ENCODE results near the gene TENT4A. TPM values are rescaled to one million over a fixed set of nuclear protein-coding genes. Genes with fewer than 3 reads are reported as not detected.

The TENT4A gene
- total and polyA plus RNA-seq, 10 of the 15 experiments (the other 5 are each of a cell fraction or from before 2014, with no cell fraction given) = 1.4 to 30.6 (median 12.5) TPM

GRCh38 chr5:6803981-6804550, 90.8 kb downstream of the TENT4A start:
- no TSS peak for BruUV-seq (replicated peaks)
- TF ChIP-seq FOXM1 (IDR thresholded peaks at IDR 0.05; ENCODE audit: low read depth, low read length) (no peak), NFYA (IDR thresholded peaks at IDR 0.05; ENCODE audit: borderline replicate concordance, low read depth, low read length) (no peak), TARDBP (IDR thresholded peaks at IDR 0.05; ENCODE audit: borderline replicate concordance) (no peak), SIX5 (IDR thresholded peaks at IDR 0.05; ENCODE audit: low read depth, low read length, severe bottlenecking) (no peak), MTA2 (IDR thresholded peaks at IDR 0.05; ENCODE audit: low read depth) (no peak), BHLHE40 (IDR thresholded peaks at IDR 0.05; ENCODE audit: borderline replicate concordance in 1 of 2, low read depth in 2 of 2, low read length in 1 of 2) (no peak), SUPT20H (IDR thresholded peaks at IDR 0.05; ENCODE audit: borderline replicate concordance, control insufficient read depth, low read depth, low read length) (no peak), HDAC6 (IDR thresholded peaks at IDR 0.05; ENCODE audit: unreplicated experiment) (no peak), NR2C1 (IDR thresholded peaks at IDR 0.05) (no peak), ZNF622 (IDR thresholded peaks at IDR 0.05) (no peak), ZNF592 (IDR thresholded peaks at IDR 0.05) (no peak)
- TF ChIP-seq, protein P1, sequence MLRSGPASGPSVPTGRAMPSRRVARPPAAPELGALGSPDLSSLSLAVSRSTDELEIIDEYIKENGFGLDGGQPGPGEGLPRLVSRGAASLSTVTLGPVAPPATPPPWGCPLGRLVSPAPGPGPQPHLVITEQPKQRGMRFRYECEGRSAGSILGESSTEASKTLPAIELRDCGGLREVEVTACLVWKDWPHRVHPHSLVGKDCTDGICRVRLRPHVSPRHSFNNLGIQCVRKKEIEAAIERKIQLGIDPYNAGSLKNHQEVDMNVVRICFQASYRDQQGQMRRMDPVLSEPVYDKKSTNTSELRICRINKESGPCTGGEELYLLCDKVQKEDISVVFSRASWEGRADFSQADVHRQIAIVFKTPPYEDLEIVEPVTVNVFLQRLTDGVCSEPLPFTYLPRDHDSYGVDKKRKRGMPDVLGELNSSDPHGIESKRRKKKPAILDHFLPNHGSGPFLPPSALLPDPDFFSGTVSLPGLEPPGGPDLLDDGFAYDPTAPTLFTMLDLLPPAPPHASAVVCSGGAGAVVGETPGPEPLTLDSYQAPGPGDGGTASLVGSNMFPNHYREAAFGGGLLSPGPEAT (IDR thresholded peaks at IDR 0.05; ENCODE audit: low read depth) = no peak
- FAIRE-seq (no peak), DNase-seq (ENCODE audit: low read depth, low spot score) (no peak), ATAC-seq (no peak)
- ChIA-PET RAD21 (ENCODE audit: unreplicated experiment) (no interaction called here), POLR2A (no interaction called here), SMC1A (ENCODE audit: uncharacterized antibody, unreplicated experiment) (no interaction called here), CTCF (interaction anchor here (1.5 kb wide), 1 partner anchor 30 kb away, joined by 4 read pairs; no protein-coding TSS in a partner anchor)
- H3K27ac ChIP-seq (ENCODE audit: control insufficient read depth, insufficient read depth) = no peak overlapping the region
- H3K4me1 ChIP-seq (ENCODE audit: control insufficient read depth, insufficient read depth, low read length) = no peaks in the 10 kb centered on the region
- no peak overlapping the region for H2AFZ ChIP-seq (ENCODE audit: control insufficient read depth, low read depth, low read length)
- H3K36me3 ChIP-seq (ENCODE audit: control insufficient read depth in 2 of 2, insufficient read depth in 2 of 2, low read length in 1 of 2) = no peaks in the 10 kb centered on the region
- WGBS (ENCODE audit: insufficient coverage, insufficient replicate concordance, low lambda C conversion rate, missing lambda C conversion rate) = 31% methylated on average over 7 of the region's 7 CpGs
- no peak overlapping the region for H3K4me2 ChIP-seq (ENCODE audit: control insufficient read depth, insufficient read depth)
- no peaks in the 10 kb centered on the region for H4K20me1 ChIP-seq (ENCODE audit: control insufficient read depth, insufficient read depth)
- no peaks in the 10 kb centered on the region for H3K79me2 ChIP-seq (ENCODE audit: control insufficient read depth, insufficient read depth, low read length)
- in situ Hi-C loops (cut with MboI) = no loop called here
- intact Hi-C loops (cut with micrococcal nuclease; ENCODE audit: unreplicated experiment) = no loop called here
- no peaks in the 10 kb centered on the region for H3K9me3 ChIP-seq (replicated peaks; ENCODE audit: control insufficient read depth, insufficient read depth, low read length)
- no peak overlapping the region for H3K9ac ChIP-seq (ENCODE audit: control insufficient read depth, insufficient read depth, low read length)
- no peaks in the 10 kb centered on the region; a peak in 1 of 4 replicates for H3K27me3 ChIP-seq (replicated peaks in 1 of 2; ENCODE audit: control insufficient read depth in 2 of 2, insufficient read depth in 2 of 2, low read length in 1 of 2)
- H3K4me3 ChIP-seq = no peak overlapping the region
